ENCODE measurements around the gene DIAPH2.

DIAPH2 gene

GRCh38 chrX:97564496-97564895 is 879.9 kb downstream of the DIAPH2 start:
- no peak for DNase-seq (ENCODE audit: low spot score)

GRCh38 chrX:97587171-97587570 is 902.5 kb downstream of the DIAPH2 start:
- no peak for DNase-seq (ENCODE audit: low spot score)

GRCh38 chrX:97594646-97595224 is 910.1 kb downstream of the DIAPH2 start:
- no peak for DNase-seq (ENCODE audit: low spot score)

GRCh38 chrX:97597954-97598353 is 913.3 kb downstream of the DIAPH2 start:
- no peak for DNase-seq (ENCODE audit: low spot score)

GRCh38 chrX:97602465-97603258 is 918.0 kb downstream of the DIAPH2 start:
- DNase-seq (ENCODE audit: low spot score), result no peak

GRCh38 chrX:97605271-97605670 is 920.6 kb downstream of the DIAPH2 start:
- DNase-seq (ENCODE audit: low spot score), result no peak

- no peak for DNase-seq (ENCODE audit: low spot score)
These were observed 924.7 kb downstream of the DIAPH2 start for GRCh38 chrX:97609357-97609756.

GRCh38 chrX:97609938-97610337 is 925.3 kb downstream of the DIAPH2 start:
- no peak for DNase-seq (ENCODE audit: low spot score)

- no peak for DNase-seq (ENCODE audit: low spot score)
These were observed 932.4 kb downstream of the DIAPH2 start for GRCh38 chrX:97616883-97617530.

GRCh38 chrX:97619499-97619898 is 934.9 kb downstream of the DIAPH2 start:
- DNase-seq (ENCODE audit: low spot score), result no peak

GRCh38 chrX:97622111-97622510 is 937.5 kb downstream of the DIAPH2 start:
- no peak for DNase-seq (ENCODE audit: low spot score)

- no peak for DNase-seq (ENCODE audit: low spot score)
These were observed 943.7 kb downstream of the DIAPH2 start for GRCh38 chrX:97628326-97628725.

- no peak for DNase-seq (ENCODE audit: low spot score)
These were observed 944.4 kb downstream of the DIAPH2 start for GRCh38 chrX:97628807-97629596.

- DNase-seq (ENCODE audit: low spot score), result no peak
These were observed 944.9 kb downstream of the DIAPH2 start for GRCh38 chrX:97629597-97629985.

- DNase-seq (ENCODE audit: low spot score), result no peak
These were observed 949.2 kb downstream of the DIAPH2 start for GRCh38 chrX:97633798-97634197.

- DNase-seq (ENCODE audit: low spot score), result no peak
These were observed 952.0 kb downstream of the DIAPH2 start for GRCh38 chrX:97636473-97637140.

- peak; percentile 0 for DNase-seq (ENCODE audit: low spot score)
These were observed 952.6 kb downstream of the DIAPH2 start for GRCh38 chrX:97637289-97637688.

- no peak for DNase-seq (ENCODE audit: low spot score)
These were observed 954.0 kb downstream of the DIAPH2 start for GRCh38 chrX:97638621-97639020.

GRCh38 chrX:97639526-97639925 is 954.9 kb downstream of the DIAPH2 start:
- no peak for DNase-seq (ENCODE audit: low spot score)

Data from cerebellar cortex (tissue), 1 donor.